WTC11 (cell line): ENCODE measurements around the gene CCDC15. TPM values are rescaled to one million over a fixed set of nuclear protein-coding genes. Genes with fewer than 3 reads are reported as not detected.
A peak's percentile ranks its signal among the peaks of the same experiment; 100 is the strongest.

Source experiments
- ATAC-seq: fragments of 200-7000 bp; cut with Tn5 transposase; 2 replicates; pipeline ENCODE4 v1.10.0; 2021; ENCODE audit warnings: mild to moderate bottlenecking, moderate library complexity
- CTCF ChIA-PET: fragments of 300-600 bp; sonication (Branson Sonifier 250); formaldehyde crosslinking; loops from one replicate; lab custom pipeline; 2021; ENCODE audit warnings: antibody characterized with exemption; lab: Charles Lee
- POLR2A ChIA-PET: fragments of 350-600 bp; sonication (Branson Sonifier 250); formaldehyde crosslinking; loops from one replicate; lab custom pipeline; 2021; ENCODE audit warnings: antibody characterized with exemption; lab: Charles Lee
- DNase-seq: peaks from one replicate; pipeline ENCODE4 v3.0.0; 2021; ENCODE audit warnings: low spot score
- H3K27ac Mint-ChIP-seq: 2 replicates; pipeline ENCODE4 v1.8.0; 2021; ENCODE audit warnings: mixed read lengths
- H3K27me3 Mint-ChIP-seq: 2 replicates; pipeline ENCODE4 v1.8.0; 2021; ENCODE audit warnings: low read depth, mild to moderate bottlenecking, moderate library complexity, mixed read lengths
- H3K36me3 Mint-ChIP-seq: 2 replicates; pipeline ENCODE4 v1.8.0; 2021; ENCODE audit warnings: mixed read lengths
- H3K4me1 Mint-ChIP-seq: 2 replicates; pipeline ENCODE4 v1.8.0; 2022; ENCODE audit warnings: mixed read lengths
- H3K4me3 Mint-ChIP-seq: 2 replicates; pipeline ENCODE4 v1.8.0; 2021; ENCODE audit warnings: mild to moderate bottlenecking, moderate library complexity, mixed read lengths
- H3K9me3 Mint-ChIP-seq: 2 replicates; pipeline ENCODE4 v1.8.0; 2021; ENCODE audit warnings: mixed read lengths
- AR ChIP-seq: fragments of 250-450 bp; sonication (Bioruptor Pico); IDR thresholded peaks from 2 replicates; pipeline ENCODE4 v1.9.0; 2021; ENCODE audit warnings: mild to moderate bottlenecking
- ATF2 ChIP-seq: sonication (generic); formaldehyde crosslinking; IDR thresholded peaks from 2 replicates; pipeline ENCODE4 v1.8.1; 2022; ENCODE audit warnings: low read depth, missing genetic modification reagents, borderline replicate concordance
- ATF3 ChIP-seq: sonication (generic); formaldehyde crosslinking; conservative IDR thresholded peaks from 2 replicates; pipeline ENCODE4 v1.8.1; 2022; ENCODE audit warnings: mild to moderate bottlenecking, missing genetic modification reagents
- E2F4 ChIP-seq: sonication (generic); formaldehyde crosslinking; IDR thresholded peaks from 2 replicates; pipeline ENCODE4 v1.8.1; 2022; ENCODE audit warnings: low read depth, mild to moderate bottlenecking, moderate library complexity, missing genetic modification reagents, borderline replicate concordance
- ESRRA ChIP-seq: sonication (generic); formaldehyde crosslinking; IDR thresholded peaks from 2 replicates; pipeline ENCODE4 v1.8.1; 2022; ENCODE audit warnings: mild to moderate bottlenecking, missing genetic modification reagents, borderline replicate concordance
- ETV6 ChIP-seq: sonication (generic); formaldehyde crosslinking; IDR thresholded peaks from 2 replicates; pipeline ENCODE4 v1.8.1; 2022; ENCODE audit warnings: mild to moderate bottlenecking, missing genetic modification reagents
- FOXJ3 ChIP-seq: sonication (generic); formaldehyde crosslinking; IDR thresholded peaks from 2 replicates; pipeline ENCODE4 v1.9.0; 2021; ENCODE audit warnings: missing genetic modification reagents, mild to moderate bottlenecking, borderline replicate concordance
- IRF2 ChIP-seq: sonication (generic); formaldehyde crosslinking; IDR thresholded peaks from 2 replicates; pipeline ENCODE4 v1.8.0; 2022; ENCODE audit warnings: low read depth, missing genetic modification reagents, borderline replicate concordance
- MLX ChIP-seq: sonication (generic); formaldehyde crosslinking; IDR thresholded peaks from 2 replicates; pipeline ENCODE4 v1.8.1; 2023; ENCODE audit warnings: mild to moderate bottlenecking, missing genetic modification reagents, moderate library complexity
- NR3C1 ChIP-seq: sonication (generic); formaldehyde crosslinking; conservative IDR thresholded peaks from 2 replicates; pipeline ENCODE4 v1.8.1; 2023; ENCODE audit warnings: low read depth, mild to moderate bottlenecking, missing genetic modification reagents
- STAT6 ChIP-seq: sonication (generic); formaldehyde crosslinking; conservative IDR thresholded peaks from 2 replicates; pipeline ENCODE4 v1.8.1; 2023; ENCODE audit warnings: mild to moderate bottlenecking, low read depth, missing genetic modification reagents, moderate library complexity
- ZNF121 ChIP-seq: sonication (generic); formaldehyde crosslinking; IDR thresholded peaks from 2 replicates; pipeline ENCODE4 v1.8.0; 2023; ENCODE audit warnings: missing genetic modification reagents
- ZNF281 ChIP-seq: sonication (generic); formaldehyde crosslinking; IDR thresholded peaks from 2 replicates; pipeline ENCODE4 v1.8.0; 2023; ENCODE audit warnings: mild to moderate bottlenecking, missing genetic modification reagents
- ZNF317 ChIP-seq: sonication (generic); formaldehyde crosslinking; IDR thresholded peaks from 2 replicates; pipeline ENCODE4 v1.8.1; 2023; ENCODE audit warnings: low read depth, mild to moderate bottlenecking, moderate library complexity, missing genetic modification reagents, borderline replicate concordance
- ZNF396 ChIP-seq: fragments of 250-450 bp; sonication (Bioruptor Pico); IDR thresholded peaks from 2 replicates; pipeline ENCODE4 v1.8.0; 2021; ENCODE audit warnings: mild to moderate bottlenecking, moderate library complexity, borderline replicate concordance
- ZNF512 ChIP-seq: sonication (generic); formaldehyde crosslinking; IDR thresholded peaks from 2 replicates; pipeline ENCODE4 v1.8.1; 2022; ENCODE audit warnings: missing genetic modification reagents, borderline replicate concordance
- total RNA-seq: library from RNA; stranded (reverse); gene quantifications from 3 replicates; pipeline ENCODE4 v1.2.3, GENCODE V29; 2021

The CCDC15 gene
- total RNA-seq, 1 experiment from 2014 or later: 2.4 TPM

- CTCF ChIA-PET: interaction anchor here (0.6 to 2.1 kb wide), 12 partner anchors 9 to 1781 kb away, joined by 3 to 15 read pairs (median 4); partner anchors contain the start of genes CCDC15, ROBO3 and TMEM218
- no peaks in the 10 kb centered on the region for H3K36me3 Mint-ChIP-seq
- H3K4me3 Mint-ChIP-seq: no peak overlapping the region
- 0 out of 2 replicates have a peak, but pooled peaks cover 2% of the 10 kb centered on the region for H3K4me1 Mint-ChIP-seq
- H3K27me3 Mint-ChIP-seq: peaks cover 33% of the 10 kb centered on the region
- H3K9me3 Mint-ChIP-seq: no peaks in the 10 kb centered on the region
- no peak for TF ChIP-seq ZNF121 (CRISPR knock-in tag)
- TF ChIP-seq FOXJ3: no peak
- TF ChIP-seq ESRRA (CRISPR knock-in tag): no peak
- no peak for TF ChIP-seq ATF3 (CRISPR knock-in tag)
- no peak for TF ChIP-seq MLX (CRISPR knock-in tag)
- no peak for TF ChIP-seq AR (CRISPR knock-in tag)
- TF ChIP-seq E2F4 (CRISPR knock-in tag): no peak
- DNase-seq (no peak), ATAC-seq (peak; percentile 34; the same call in 1 of the 2 replicates)
- no peak overlapping the region for H3K27ac Mint-ChIP-seq
- POLR2A ChIA-PET: no interaction called here
Observed at GRCh38 chr11:124934862-124935547, 19.0 kb upstream of the CCDC15 start.

- 0 out of 2 replicates have a peak, but pooled peaks cover 2% of the 10 kb centered on the region for H3K4me1 Mint-ChIP-seq
- H3K27me3 Mint-ChIP-seq: peaks cover 28% of the 10 kb centered on the region
- ChIA-PET POLR2A (no interaction called here), CTCF (interaction anchor here (0.6 to 2.1 kb wide), 11 partner anchors 8 to 1782 kb away, joined by 3 to 15 read pairs (median 5); partner anchors contain the start of genes CCDC15, ROBO3, ROBO4 and TMEM218)
- no peak for ATAC-seq
- no peak within 1 kb of the TSS for H3K27ac Mint-ChIP-seq
- no peaks in the 10 kb centered on the region for H3K36me3 Mint-ChIP-seq
- H3K4me3 Mint-ChIP-seq: no peak within 1 kb of the TSS
- DNase-seq: no peak
- H3K9me3 Mint-ChIP-seq: no peaks in the 10 kb centered on the region
- TF ChIP-seq ZNF281 (CRISPR knock-in tag) (no peak), ZNF512 (CRISPR knock-in tag) (no peak), ZNF317 (CRISPR knock-in tag) (no peak), ZNF396 (CRISPR knock-in tag) (no peak), NR3C1 (CRISPR knock-in tag) (no peak), ETV6 (CRISPR knock-in tag) (no peak), STAT6 (CRISPR knock-in tag) (no peak), IRF2 (CRISPR knock-in tag) (no peak), ATF2 (CRISPR knock-in tag) (no peak)
Observed at GRCh38 chr11:124935548-124936514, 18.2 kb upstream of the CCDC15 start, which contains the start of gene HEPACAM. Gene HEPACAM, minus strand, starts transcription at chr11:124936047. Its CDS starts 41 bp downstream, at chr11:124936006.
